GM20000 (cell line): ENCODE data around the gene TMEM26.

Experiments
- DNase-seq: peaks from one replicate; pipeline ENCODE4 v3.0.0; 2012; ENCODE audit warnings: low spot score
- TF ChIP-seq, protein P1 (sequence below): IDR thresholded peaks from 2 replicates; pipeline ENCODE4 v1.5.1; 2012; ENCODE audit warnings: mild to moderate bottlenecking, control low read depth; ENCODE audit errors: extremely low read depth, missing control alignments

Gene TMEM26

GRCh38 chr10:61481597-61481996, 28.4 kb upstream of the TMEM26 start:
- TF ChIP-seq, protein P1, sequence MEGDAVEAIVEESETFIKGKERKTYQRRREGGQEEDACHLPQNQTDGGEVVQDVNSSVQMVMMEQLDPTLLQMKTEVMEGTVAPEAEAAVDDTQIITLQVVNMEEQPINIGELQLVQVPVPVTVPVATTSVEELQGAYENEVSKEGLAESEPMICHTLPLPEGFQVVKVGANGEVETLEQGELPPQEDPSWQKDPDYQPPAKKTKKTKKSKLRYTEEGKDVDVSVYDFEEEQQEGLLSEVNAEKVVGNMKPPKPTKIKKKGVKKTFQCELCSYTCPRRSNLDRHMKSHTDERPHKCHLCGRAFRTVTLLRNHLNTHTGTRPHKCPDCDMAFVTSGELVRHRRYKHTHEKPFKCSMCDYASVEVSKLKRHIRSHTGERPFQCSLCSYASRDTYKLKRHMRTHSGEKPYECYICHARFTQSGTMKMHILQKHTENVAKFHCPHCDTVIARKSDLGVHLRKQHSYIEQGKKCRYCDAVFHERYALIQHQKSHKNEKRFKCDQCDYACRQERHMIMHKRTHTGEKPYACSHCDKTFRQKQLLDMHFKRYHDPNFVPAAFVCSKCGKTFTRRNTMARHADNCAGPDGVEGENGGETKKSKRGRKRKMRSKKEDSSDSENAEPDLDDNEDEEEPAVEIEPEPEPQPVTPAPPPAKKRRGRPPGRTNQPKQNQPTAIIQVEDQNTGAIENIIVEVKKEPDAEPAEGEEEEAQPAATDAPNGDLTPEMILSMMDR = no peak
- DNase-seq = no peak

- no peak for DNase-seq
- TF ChIP-seq, protein P1 = no peak
Measured at GRCh38 chr10:61480208-61480607, 27.0 kb upstream of the TMEM26 start.

DNA sequence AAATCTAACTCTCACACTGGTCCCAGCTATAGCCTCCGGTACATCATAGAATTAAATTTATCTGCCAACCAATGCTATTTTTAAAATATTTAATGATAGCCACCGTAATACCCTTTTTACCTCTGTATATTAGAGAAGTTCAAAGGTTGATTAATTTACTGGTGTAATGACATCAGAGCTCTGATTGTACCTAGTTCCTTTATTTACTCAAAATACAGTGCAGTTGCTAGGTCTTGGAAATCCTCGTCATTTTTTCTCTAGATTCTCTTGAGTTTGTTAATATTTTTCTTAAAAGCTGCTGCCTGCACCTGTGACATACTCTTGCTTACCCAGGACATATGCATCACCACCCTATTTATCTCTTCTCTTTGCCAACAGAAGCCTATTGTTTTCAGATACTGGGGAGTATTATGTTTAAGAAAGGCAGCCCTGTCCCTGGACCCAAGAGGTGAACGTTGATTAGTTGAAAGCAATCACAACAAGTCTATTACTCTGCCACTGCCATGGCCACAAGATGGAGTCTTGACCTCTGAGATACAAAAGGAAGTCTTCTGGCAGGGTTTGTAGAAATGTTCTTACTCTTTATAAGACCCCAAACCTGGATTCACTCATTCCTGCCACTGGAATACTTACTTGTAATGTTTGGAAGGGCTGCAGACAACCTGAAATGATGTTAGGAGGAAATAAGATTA, 25.6 kb upstream of the TMEM26 start:
- TF ChIP-seq, protein P1 = no peak
- DNase-seq = no peak

DNA sequence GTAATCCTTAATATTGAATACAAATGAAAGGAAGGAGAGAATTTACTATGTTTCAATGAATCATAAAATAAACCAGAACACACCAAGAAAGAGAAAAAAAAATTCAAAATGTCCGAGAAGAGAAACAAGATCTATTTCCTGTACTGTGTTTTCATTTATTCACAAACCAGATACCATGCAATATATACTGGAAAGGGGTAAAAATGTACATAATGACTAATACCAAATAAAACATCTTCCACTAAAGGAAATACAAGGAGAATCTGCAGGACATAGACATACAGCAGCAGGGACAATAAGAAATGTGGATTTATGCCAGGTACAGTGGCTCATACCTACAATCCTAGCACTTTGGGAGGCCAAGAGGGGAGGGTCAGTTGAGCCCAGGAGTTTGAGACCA, 24.3 kb upstream of the TMEM26 start:
- no peak for DNase-seq
- TF ChIP-seq, protein P1 = no peak

DNA sequence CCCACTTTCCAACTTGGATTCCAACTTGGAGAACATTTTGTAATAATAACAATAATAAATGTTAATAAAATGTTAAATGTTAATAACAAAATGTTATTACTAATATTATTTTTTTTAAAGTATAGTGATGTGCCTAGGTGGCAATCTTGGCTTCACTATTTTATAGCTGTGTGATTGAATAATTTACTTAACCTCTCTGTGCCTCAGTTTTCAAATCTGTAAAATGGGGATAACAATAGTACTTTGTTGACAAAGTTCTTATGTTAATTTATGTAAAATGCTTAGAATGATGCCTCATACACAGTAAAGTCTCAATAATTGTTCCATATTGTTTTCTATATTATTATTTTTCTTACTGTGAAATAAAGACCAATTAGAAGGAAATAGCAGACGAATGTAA, 23.3 kb upstream of the TMEM26 start:
- TF ChIP-seq, protein P1 = no peak

DNA sequence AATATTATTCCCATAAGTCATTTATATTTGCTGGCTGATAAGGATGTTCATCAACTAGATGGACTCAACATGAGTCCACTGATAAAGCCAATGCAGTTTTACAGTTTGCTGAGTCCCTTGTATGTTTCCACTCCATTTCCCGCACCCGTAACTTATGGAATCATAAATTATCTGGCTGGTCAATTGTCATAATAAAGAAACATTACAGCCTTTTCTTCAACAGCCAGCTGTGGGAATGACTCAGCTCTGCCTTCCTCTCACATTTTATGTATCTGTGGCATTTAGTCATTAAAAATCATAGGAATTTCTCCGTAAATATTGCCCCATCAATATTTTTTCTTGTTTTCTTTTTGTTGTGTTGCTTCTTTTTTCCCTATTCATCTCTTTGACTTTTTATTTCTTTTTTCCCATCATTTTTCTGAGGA, 22.3 kb upstream of the TMEM26 start:
- no peak for DNase-seq
- TF ChIP-seq, protein P1 = no peak

More for the DNA sequence above, 23.3 kb upstream of the TMEM26 start:
- DNase-seq = no peak

- DNase-seq = no peak
- TF ChIP-seq, protein P1 = no peak
Measured at GRCh38 chr10:61472090-61472674, 19.0 kb upstream of the TMEM26 start.
